Small intestine (tissue), 7 donors: ENCODE measurements around the gene WDR37. TPM values are rescaled to one million over a fixed set of nuclear protein-coding genes. Genes with fewer than 3 reads are reported as not detected.

ENCODE experiments used
- DNase-seq, 2 donors: peaks; one replicate each; pipeline versions ENCODE4 v3.0.0 to v3.0.0-alpha.2; 2013
- FAIRE-seq: peaks from 2 replicates; lab custom pipeline; 2012; peaks lifted over from hg19 to GRCh38; lab: Jason Lieb, UNC
- H3K27ac ChIP-seq, 3 donors: one replicate each; pipeline ENCODE4 v1.5.1; 2013; ENCODE audit warnings: low read length in 2 of 3, mild to moderate bottlenecking in 2 of 3, control low read depth in 1 of 3, inconsistent platforms in 1 of 3, low read depth in 1 of 3, moderate library complexity in 1 of 3
- H3K27me3 ChIP-seq, 3 donors: one replicate each; pipeline ENCODE4 v1.6.1; 2013; ENCODE audit warnings: low read length in 3 of 3, inconsistent platforms in 1 of 3; ENCODE audit not compliant: control insufficient read depth in 3 of 3, insufficient read depth in 3 of 3
- H3K36me3 ChIP-seq, 3 donors: one replicate each; pipeline ENCODE4 v1.6.1; 2013; ENCODE audit warnings: low read length in 3 of 3, inconsistent platforms in 1 of 3, low read depth in 1 of 3, mild to moderate bottlenecking in 1 of 3, moderate library complexity in 1 of 3; ENCODE audit not compliant: control insufficient read depth in 3 of 3, insufficient read depth in 2 of 3
- H3K4me1 ChIP-seq, 3 donors: one replicate each; pipeline ENCODE4 v1.6.1; 2013; ENCODE audit warnings: low read length in 2 of 3, inconsistent platforms in 1 of 3, low read depth in 1 of 3, mild to moderate bottlenecking in 1 of 3, moderate library complexity in 1 of 3; ENCODE audit not compliant: control insufficient read depth in 3 of 3, insufficient read depth in 2 of 3
- H3K4me3 ChIP-seq, 3 donors: one replicate each; pipeline ENCODE4 v1.5.1; 2013; ENCODE audit warnings: low read length in 3 of 3, control low read depth in 1 of 3, inconsistent platforms in 1 of 3, low read depth in 1 of 3, mild to moderate bottlenecking in 1 of 3, moderate library complexity in 1 of 3
- H3K9me3 ChIP-seq, 2 donors: one replicate each; pipeline ENCODE4 v1.6.1; 2013; ENCODE audit warnings: low read depth in 1 of 2, low read length in 1 of 2; ENCODE audit not compliant: control insufficient read depth in 2 of 2, insufficient read depth in 1 of 2
- WGBS, 3 donors: extraction: QIAGEN DNeasy Blood & Tissue Kit; methylation state at CpG; one replicate each; pipeline ENCODE4 v1.1.7; 2013; 5-methylcytosine and 5-hydroxymethylcytosine counted together
- polyA plus RNA-seq, 4 donors: library from polyadenylated mRNA; stranded (reverse) in 3 of 4; unstranded in 1 of 4; fragments of 200-250 nt in 3 of 4; fragments of 120-200 nt in 1 of 4; gene quantifications; one replicate each; pipeline versions ENCODE4 v1.2.1 to v1.2.3, GENCODE V29; 2013
- donor health status: healthy with polysubstance abuse.
- donor health status: control.
- donor health status: control.
- donor health status: Bipolar disorder and iron deficiency.
- donor health status: healthy.

WDR37 gene
- polyA plus RNA-seq, 4 donors: 6.8 to 14.8 (median 7.7) TPM

- H3K4me3 ChIP-seq: no peak overlapping the region
- H3K27me3 ChIP-seq: no peaks in the 10 kb centered on the region
- no peaks in the 10 kb centered on the region for H3K36me3 ChIP-seq
- 89 to 94% (median 89%) methylated on average over 29 of the region's 29 CpGs for WGBS, 3 donors
- H3K27ac ChIP-seq: no peak overlapping the region
- DNase-seq: no peak
- no peaks in the 10 kb centered on the region for H3K9me3 ChIP-seq
- no peaks in the 10 kb centered on the region for H3K4me1 ChIP-seq
- FAIRE-seq: no peak
These were observed 107.0 kb downstream of the WDR37 start for GRCh38 chr10:1163204-1163660.

GRCh38 chr10:1163831-1164230 is 107.6 kb downstream of the WDR37 start:
- H3K27ac ChIP-seq: no peak overlapping the region
- FAIRE-seq: no peak
- WGBS, 3 donors: 70 to 82% (median 80%) methylated on average over 5 of the region's 5 CpGs

GRCh38 chr10:1166101-1166827 is 110.1 kb downstream of the WDR37 start:
- 87 to 91% (median 89%) methylated on average over 15 of the region's 15 CpGs for WGBS, 3 donors
- FAIRE-seq: no peak
- H3K4me3 ChIP-seq: no peak overlapping the region
- H3K4me1 ChIP-seq: no peaks in the 10 kb centered on the region
- H3K36me3 ChIP-seq: no peaks in the 10 kb centered on the region
- no peak overlapping the region for H3K27ac ChIP-seq
- no peaks in the 10 kb centered on the region for H3K9me3 ChIP-seq
- H3K27me3 ChIP-seq: no peaks in the 10 kb centered on the region
- no peak for DNase-seq

More at GRCh38 chr10:1163831-1164230, 107.6 kb downstream of the WDR37 start:
- no peak for DNase-seq
- Histone ChIP-seq H3K9me3 (no peaks in the 10 kb centered on the region), H3K27me3 (no peaks in the 10 kb centered on the region), H3K36me3 (no peaks in the 10 kb centered on the region), H3K4me3 (no peak overlapping the region), H3K4me1 (no peaks in the 10 kb centered on the region)

GRCh38 chr10:1166828-1167275 is 110.7 kb downstream of the WDR37 start:
- no peaks in the 10 kb centered on the region for H3K4me1 ChIP-seq
- no peak overlapping the region for H3K4me3 ChIP-seq
- no peaks in the 10 kb centered on the region for H3K9me3 ChIP-seq
- WGBS, 3 donors: 76 to 84% (median 77%) methylated on average over 9 of the region's 9 CpGs
- no peak overlapping the region for H3K27ac ChIP-seq
- no peaks in the 10 kb centered on the region for H3K27me3 ChIP-seq
- no peaks in the 10 kb centered on the region for H3K36me3 ChIP-seq
- FAIRE-seq (no peak), DNase-seq (no peak)

- Histone ChIP-seq H3K27me3 (peaks cover 0 to 2% (median 0%) of the 10 kb centered on the region in 3 donors), H3K36me3 (no peaks in the 10 kb centered on the region), H3K4me1 (no peaks in the 10 kb centered on the region), H3K27ac (no peak overlapping the region), H3K9me3 (no peaks in the 10 kb centered on the region), H3K4me3 (no peak overlapping the region)
- FAIRE-seq (no peak), DNase-seq (no peak)
- WGBS, 3 donors: 88 to 90% (median 89%) methylated on average over 13 of the region's 13 CpGs
These were observed 112.6 kb downstream of the WDR37 start for GRCh38 chr10:1168763-1169162.

GRCh38 chr10:1169186-1169885 is 113.2 kb downstream of the WDR37 start:
- no peak overlapping the region for H3K27ac ChIP-seq
- no peaks in the 10 kb centered on the region for H3K4me1 ChIP-seq
- 76 to 83% (median 80%) methylated on average over 22 to 23 of the region's 23 CpGs for WGBS, 3 donors
- DNase-seq (no peak), FAIRE-seq (no peak)
- H3K4me3 ChIP-seq: no peak overlapping the region
- no peaks in the 10 kb centered on the region for H3K9me3 ChIP-seq
- H3K36me3 ChIP-seq: no peaks in the 10 kb centered on the region
- H3K27me3 ChIP-seq: peaks cover 0 to 2% (median 0%) of the 10 kb centered on the region in 3 donors

- H3K4me3 ChIP-seq: no peak overlapping the region
- H3K27ac ChIP-seq: no peak overlapping the region
- no peak for FAIRE-seq
- no peaks in the 10 kb centered on the region for H3K9me3 ChIP-seq
- H3K27me3 ChIP-seq: peaks cover 0 to 2% (median 0%) of the 10 kb centered on the region in 3 donors
- H3K4me1 ChIP-seq: no peaks in the 10 kb centered on the region
- no peak for DNase-seq
- 68 to 69% (median 68%) methylated on average over 22 of the region's 22 CpGs for WGBS, 3 donors
- no peaks in the 10 kb centered on the region for H3K36me3 ChIP-seq
These were observed 114.0 kb downstream of the WDR37 start for GRCh38 chr10:1169981-1170866.

- Histone ChIP-seq H3K27ac (no peak overlapping the region), H3K4me3 (no peak overlapping the region), H3K9me3 (no peaks in the 10 kb centered on the region), H3K36me3 (no peaks in the 10 kb centered on the region), H3K27me3 (peaks cover 0 to 2% (median 0%) of the 10 kb centered on the region in 3 donors), H3K4me1 (no peaks in the 10 kb centered on the region)
- WGBS, 3 donors: 88 to 94% (median 93%) methylated on average over 12 to 13 of the region's 13 CpGs
- no peak for FAIRE-seq
- DNase-seq: no peak
These were observed 114.6 kb downstream of the WDR37 start for GRCh38 chr10:1170867-1171180.
